ENCODE measurements around the gene ZFPL1. TPM values are rescaled to one million over a fixed set of nuclear protein-coding genes. Genes with fewer than 3 reads are reported as not detected.

ZFPL1 gene
- total and polyA plus RNA-seq, 8 donors: 24.9 to 36.4 (median 28.9) TPM

DNA sequence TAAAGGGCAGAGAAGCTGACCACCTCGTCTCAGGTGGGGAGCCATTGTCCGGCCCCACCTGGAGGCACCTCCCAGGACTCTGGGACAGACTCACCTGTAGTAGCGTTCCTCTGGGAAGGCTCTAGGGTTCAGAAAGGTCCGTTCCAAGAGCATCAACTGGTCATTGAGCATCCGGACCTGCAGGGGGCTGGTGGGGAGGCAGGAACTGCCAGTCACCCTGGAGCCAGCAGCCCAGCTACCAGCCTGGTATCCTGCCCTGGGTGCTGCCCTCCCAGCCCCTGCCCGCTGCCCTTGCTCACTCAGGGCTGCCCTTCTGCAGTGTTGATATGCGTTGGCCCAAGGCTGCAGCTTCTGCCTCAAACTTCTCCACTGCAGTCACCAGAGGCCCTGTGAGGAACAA lies 38.3 kb upstream of the ZFPL1 start:
- H3K36me3 ChIP-seq: peaks cover 0 to 17% of the 10 kb centered on the region in 2 donors
- H3K4me3 ChIP-seq: no peak overlapping the region
- H3K4me1 ChIP-seq: peaks cover 23 to 57% of the 10 kb centered on the region in 2 donors
- no peak for ATAC-seq
- TF ChIP-seq, protein P1, sequence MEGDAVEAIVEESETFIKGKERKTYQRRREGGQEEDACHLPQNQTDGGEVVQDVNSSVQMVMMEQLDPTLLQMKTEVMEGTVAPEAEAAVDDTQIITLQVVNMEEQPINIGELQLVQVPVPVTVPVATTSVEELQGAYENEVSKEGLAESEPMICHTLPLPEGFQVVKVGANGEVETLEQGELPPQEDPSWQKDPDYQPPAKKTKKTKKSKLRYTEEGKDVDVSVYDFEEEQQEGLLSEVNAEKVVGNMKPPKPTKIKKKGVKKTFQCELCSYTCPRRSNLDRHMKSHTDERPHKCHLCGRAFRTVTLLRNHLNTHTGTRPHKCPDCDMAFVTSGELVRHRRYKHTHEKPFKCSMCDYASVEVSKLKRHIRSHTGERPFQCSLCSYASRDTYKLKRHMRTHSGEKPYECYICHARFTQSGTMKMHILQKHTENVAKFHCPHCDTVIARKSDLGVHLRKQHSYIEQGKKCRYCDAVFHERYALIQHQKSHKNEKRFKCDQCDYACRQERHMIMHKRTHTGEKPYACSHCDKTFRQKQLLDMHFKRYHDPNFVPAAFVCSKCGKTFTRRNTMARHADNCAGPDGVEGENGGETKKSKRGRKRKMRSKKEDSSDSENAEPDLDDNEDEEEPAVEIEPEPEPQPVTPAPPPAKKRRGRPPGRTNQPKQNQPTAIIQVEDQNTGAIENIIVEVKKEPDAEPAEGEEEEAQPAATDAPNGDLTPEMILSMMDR (IDR thresholded peaks at IDR 0.05): no peak
- H3K27me3 ChIP-seq: no peaks in the 10 kb centered on the region
- peak in 1 of 4 donors; percentile 63 for DNase-seq
- H3K27ac ChIP-seq: no peak overlapping the region
- intact Hi-C loops (cut with DNase I): no loop called here
- H3K9me3 ChIP-seq: no peaks in the 10 kb centered on the region

DNA sequence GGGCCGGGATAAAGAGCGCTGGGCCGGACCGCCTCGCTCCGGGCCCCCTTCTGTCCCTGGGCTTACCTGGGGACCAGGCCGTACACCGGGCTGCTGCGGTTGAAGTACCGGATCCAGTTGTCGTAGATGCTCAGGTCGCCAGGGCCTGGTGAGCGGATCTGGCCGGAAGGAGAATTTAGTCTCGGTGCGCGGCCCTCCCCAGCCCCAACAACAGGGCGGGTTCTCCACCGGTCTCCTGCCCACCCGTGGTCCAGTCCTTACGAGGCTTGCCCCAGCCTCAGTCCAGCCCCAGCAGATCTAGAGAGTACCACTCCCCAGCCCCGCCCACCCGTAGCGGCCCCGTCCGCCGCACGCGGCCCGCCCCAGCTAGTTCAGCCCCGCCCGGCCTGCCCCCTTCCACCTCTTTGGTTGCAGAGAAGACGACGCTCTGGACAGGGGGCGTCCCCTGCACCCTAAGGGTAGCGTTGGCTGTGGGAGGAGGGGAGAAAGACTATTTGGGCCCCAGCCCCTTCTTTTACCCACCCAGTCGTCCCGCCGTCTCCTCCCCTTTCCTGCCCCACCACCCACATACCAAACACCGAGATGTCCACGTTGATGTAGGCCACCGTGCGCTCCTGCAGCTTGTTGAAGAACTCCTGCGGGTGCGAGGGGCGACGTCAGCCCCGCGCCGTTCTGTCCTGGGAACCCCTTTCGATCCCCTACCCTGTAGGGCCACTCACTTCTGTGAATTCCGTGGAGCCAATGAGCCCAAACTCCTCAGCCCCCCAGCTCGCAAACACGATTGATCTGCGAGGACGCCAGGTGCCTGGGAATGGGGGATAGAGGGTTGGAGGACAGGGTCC lies 36.2 kb upstream of the ZFPL1 start:
- Histone ChIP-seq H3K27ac (peak overlapping the region in 1 of 2 donors; percentile 23), H3K4me1 (peaks cover 11 to 41% of the 10 kb centered on the region in 2 donors), H3K36me3 (peaks cover 0 to 17% of the 10 kb centered on the region in 2 donors), H3K27me3 (no peaks in the 10 kb centered on the region), H3K9me3 (no peaks in the 10 kb centered on the region), H3K4me3 (peak overlapping the region; percentile 47 to 54)
- TF ChIP-seq, protein P1 (IDR thresholded peaks at IDR 0.05): no peak
- DNase-seq: peak in 3 of 4 donors; percentile 13 to 87 (median 13)
- intact Hi-C loops (cut with DNase I): no loop called here
- peak; percentile 11 for ATAC-seq

GRCh38 chr11:65051398-65051858 lies 32.6 kb upstream of the ZFPL1 start:
- no peak for ATAC-seq
- no peaks in the 10 kb centered on the region for H3K9me3 ChIP-seq
- H3K27ac ChIP-seq: no peak overlapping the region
- intact Hi-C loops (cut with DNase I): no loop called here
- DNase-seq: no peak
- TF ChIP-seq, protein P1 (IDR thresholded peaks at IDR 0.05): no peak
- no peak overlapping the region for H3K4me3 ChIP-seq
- H3K36me3 ChIP-seq: no peaks in the 10 kb centered on the region
- H3K27me3 ChIP-seq: no peaks in the 10 kb centered on the region
- H3K4me1 ChIP-seq: peaks cover 0 to 18% of the 10 kb centered on the region in 2 donors

- Histone ChIP-seq H3K36me3 (no peaks in the 10 kb centered on the region), H3K27me3 (no peaks in the 10 kb centered on the region), H3K9me3 (no peaks in the 10 kb centered on the region), H3K4me1 (no peaks in the 10 kb centered on the region), H3K27ac (no peak overlapping the region), H3K4me3 (no peak overlapping the region)
- DNase-seq: no peak
- TF ChIP-seq, protein P1 (IDR thresholded peaks at IDR 0.05): no peak
- ATAC-seq: no peak
- intact Hi-C loops (cut with DNase I): no loop called here
Measured at GRCh38 chr11:65053827-65054508, 30.1 kb upstream of the ZFPL1 start.

DNA sequence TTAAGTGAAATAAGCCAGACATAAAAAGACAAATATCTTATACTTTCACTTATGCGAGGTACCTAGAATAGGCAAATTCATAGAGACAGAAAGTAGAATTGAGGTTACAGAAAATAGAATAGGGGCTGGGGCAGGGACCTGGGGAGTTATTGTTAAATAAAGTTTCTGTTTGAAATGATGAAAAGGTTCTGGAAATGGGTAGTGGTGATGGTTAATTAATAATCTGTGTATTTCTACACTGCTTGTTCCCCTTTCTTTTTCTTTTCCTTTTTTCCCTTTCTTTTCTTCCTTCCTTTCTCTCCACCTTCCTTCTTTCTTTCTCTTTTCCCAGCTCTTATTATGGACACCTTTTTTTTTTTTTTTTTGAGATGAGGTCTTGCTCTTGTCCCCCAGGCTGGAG lies 28.5 kb upstream of the ZFPL1 start:
- TF ChIP-seq, protein P1 (IDR thresholded peaks at IDR 0.05): no peak
- no peak overlapping the region for H3K4me3 ChIP-seq
- DNase-seq (no peak), ATAC-seq (no peak)
- no peaks in the 10 kb centered on the region for H3K27me3 ChIP-seq
- intact Hi-C loops (cut with DNase I): no loop called here
- no peak overlapping the region for H3K27ac ChIP-seq
- no peaks in the 10 kb centered on the region for H3K4me1 ChIP-seq
- H3K9me3 ChIP-seq: no peaks in the 10 kb centered on the region
- no peaks in the 10 kb centered on the region for H3K36me3 ChIP-seq
